PFSK-1 (cell line): ENCODE data around the gene PLAAT5.

Experiments used
- POLR2AphosphoS5 ChIP-seq: IDR thresholded peaks from 2 replicates; pipeline ENCODE4 v1.6.1; 2012; ENCODE audit warnings: low read depth, mild to moderate bottlenecking, control low read depth, low read length, moderate library complexity
- SIN3A ChIP-seq: IDR thresholded peaks from 2 replicates; pipeline ENCODE4 v1.6.1; 2012; ENCODE audit warnings: mild to moderate bottlenecking, low read length, moderate library complexity, borderline replicate concordance; ENCODE audit not compliant: insufficient read depth
- TAF1 ChIP-seq: IDR thresholded peaks from 2 replicates; pipeline ENCODE4 v1.6.1; 2012; ENCODE audit warnings: low read length, control low read depth, borderline replicate concordance; ENCODE audit not compliant: insufficient read depth

DNA sequence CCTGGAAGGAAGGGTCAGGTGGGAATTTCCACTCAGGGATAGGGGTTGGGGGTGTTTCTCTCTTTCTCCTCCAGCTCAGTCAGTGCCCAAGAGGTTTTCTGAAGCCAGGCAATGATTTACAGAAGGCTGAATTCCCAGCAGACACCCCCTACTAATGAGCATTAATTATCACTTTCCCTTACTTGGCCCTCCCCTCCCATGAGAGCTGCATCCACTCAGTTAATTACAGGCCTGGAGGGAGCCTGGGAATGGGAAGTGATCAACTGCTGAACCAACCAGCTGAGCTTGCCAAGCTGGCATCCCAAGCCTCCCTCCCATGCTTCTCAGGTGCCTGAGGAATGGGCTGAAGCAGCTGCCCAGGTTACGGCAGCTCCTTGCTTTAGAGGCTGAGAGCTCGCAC lies 15.9 kb upstream of the PLAAT5 start:
- TF ChIP-seq POLR2AphosphoS5 = no peak
- TF ChIP-seq TAF1 = no peak
- no peak for TF ChIP-seq SIN3A
